Jurkat, Clone E6-1 (cell line): Measurements from ENCODE around the gene ASPM.
"Not testable (repeated sequence)": the region's sequence is repeated elsewhere in the genome, so short reads cannot be mapped to it uniquely, and the experiment has no call there.

ENCODE experiments used
- DNase-seq: peaks from one replicate; pipeline ENCODE4 v3.0.0-alpha.2; 2011; ENCODE audit warnings: low read depth, low spot score
- H3K4me3 ChIP-seq: 2 replicates; pipeline ENCODE4 v1.5.1; 2011; ENCODE audit warnings: mild to moderate bottlenecking, low read length, control low read depth, moderate library complexity

The ASPM gene

DNA sequence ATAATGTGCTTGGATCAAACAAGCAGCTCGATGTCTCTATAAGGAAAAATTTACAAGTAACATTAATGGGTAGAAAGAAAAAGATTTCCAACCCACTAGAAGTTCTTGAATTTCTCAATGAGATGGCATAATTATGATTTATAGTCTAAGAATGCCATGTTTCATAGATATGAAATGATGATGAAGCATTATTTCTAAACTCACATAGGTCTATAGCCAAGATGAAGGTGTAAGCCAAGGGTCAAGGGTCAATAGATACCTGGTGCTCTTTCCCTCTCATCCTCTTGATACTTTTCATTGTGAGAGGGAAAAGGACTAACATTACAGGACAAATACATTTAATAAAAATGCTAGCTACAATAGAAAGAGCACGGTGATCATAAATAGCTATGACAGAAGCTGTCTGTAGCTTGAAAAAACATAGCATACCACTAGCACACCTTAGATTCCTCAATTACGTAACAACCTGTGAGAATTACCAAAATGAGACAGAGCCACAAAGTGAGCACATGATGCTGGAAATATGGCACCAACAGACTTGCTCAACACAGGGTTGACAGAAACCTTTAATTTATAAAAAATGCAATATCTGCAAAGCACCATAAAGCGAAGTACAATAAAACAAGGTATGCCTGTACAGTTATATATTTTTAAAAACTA lies 53.1 kb downstream of the ASPM start:
- DNase-seq, result no peak
- no peak overlapping the region for H3K4me3 ChIP-seq

DNA sequence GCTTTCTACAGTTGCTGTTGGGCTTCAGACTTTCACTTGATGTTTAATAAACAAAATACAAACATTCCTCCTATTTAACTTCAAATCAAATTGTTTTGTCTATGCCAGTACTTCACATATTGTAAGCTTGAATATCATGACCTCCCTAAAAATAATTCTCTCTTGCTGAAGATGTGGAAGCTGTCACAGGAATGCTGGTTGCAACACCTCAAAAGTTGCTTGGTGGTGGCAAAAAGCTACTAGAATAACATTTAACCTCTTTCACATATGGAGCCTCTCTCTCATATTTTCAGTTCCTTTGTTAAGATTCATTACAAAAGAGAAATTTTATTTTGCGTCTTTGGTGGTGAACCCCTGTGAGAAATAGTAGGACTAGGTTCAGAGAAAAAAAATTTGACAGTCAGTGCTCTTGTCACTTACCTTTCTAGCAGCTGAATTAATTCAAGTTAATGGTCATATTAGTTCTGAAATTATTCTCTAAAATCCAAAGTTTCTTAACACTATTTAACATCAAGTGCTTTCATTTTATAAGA lies 53.9 kb downstream of the ASPM start:
- no peak for DNase-seq
- no peak overlapping the region for H3K4me3 ChIP-seq

DNA sequence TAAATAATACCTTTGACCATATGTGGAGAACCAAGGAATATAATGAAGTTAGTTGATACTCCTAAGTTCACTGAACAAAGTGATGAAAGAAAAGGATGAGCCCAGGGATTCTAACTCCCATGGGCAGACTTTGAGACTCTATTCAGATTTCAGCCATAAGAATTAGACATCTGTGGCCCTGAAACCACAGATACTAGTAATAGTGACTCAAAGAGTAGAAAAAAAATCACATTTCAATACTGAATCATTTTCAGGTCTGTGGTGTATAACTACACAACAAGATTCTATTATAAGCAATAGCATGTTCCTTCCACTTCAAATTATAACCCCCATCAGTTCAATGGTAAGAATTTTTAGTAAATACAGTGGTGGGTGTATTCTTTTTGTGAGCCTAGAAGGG lies 63.0 kb downstream of the ASPM start:
- no peak overlapping the region for H3K4me3 ChIP-seq
- no peak for DNase-seq

DNA sequence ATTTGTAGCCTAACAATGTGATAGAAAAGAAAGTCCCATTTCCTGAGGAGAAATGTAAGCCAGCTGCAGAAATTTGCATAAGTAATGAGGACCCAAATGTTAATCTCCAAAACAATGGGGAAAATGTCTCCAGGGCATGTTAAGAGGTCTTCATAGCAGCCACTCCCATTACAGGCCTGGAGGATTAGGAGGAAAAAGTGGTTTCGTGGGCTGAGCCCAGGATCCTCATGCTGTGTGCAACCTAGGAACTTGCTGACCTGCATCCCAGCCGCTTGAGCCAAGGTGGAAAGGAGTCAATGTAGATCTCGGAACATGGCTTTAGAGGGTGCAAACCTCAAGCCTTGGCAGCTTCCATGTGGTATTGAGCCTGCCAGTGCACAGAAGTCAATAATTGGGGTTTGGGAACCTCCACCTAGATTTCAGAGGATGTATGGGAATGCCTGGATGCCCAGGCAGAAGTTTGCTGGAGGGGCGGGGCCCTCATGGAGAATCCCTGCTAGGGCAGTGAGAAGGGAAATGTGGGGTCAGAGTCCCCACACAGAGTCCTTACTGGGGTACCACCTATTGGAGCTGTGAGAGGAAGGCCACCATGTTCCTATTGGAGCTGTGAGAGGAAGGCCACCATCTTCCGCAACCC lies 65.2 kb downstream of the ASPM start:
- no peak for DNase-seq
- H3K4me3 ChIP-seq, result no peak overlapping the region

DNA sequence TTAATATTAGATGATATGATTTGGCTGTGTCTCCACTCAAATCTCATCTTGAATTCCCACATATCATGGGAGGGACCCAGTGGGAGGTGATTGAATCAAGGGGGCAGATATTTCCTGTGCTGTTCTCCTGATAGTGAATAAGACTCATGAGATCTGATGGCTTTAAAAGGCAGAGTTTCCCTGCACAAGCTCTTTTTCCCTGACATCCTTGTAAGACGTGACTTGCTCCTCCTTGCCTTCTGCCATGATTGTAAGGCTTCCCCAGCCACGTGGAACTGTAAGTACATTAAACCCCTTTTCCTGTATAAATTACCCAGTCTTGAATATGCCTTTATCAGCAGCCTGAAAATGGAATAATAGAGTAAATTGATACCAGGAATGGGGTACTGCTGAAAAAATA lies 66.1 kb downstream of the ASPM start:
- no peak overlapping the region for H3K4me3 ChIP-seq
- DNase-seq, result no peak

DNA sequence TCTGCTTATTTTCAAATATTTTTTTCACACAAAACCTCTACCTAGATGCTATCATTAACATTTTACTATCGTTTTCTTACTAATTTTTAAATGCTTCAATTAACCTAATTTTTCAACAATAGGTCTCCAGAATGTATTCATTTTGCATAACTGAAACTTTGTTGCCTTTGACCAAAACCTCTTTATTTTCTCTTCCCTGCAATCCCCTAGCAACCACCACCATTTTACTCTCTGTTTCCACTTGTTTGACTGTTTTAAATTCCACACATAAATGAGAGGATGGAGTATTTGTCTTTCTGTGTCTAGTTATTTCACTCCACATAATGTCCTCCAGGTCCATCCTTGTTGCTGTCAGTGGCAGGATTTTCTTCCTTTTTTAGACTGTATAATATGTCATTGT lies 69.9 kb downstream of the ASPM start:
- H3K4me3 ChIP-seq, result no peak overlapping the region
- no peak for DNase-seq

DNA sequence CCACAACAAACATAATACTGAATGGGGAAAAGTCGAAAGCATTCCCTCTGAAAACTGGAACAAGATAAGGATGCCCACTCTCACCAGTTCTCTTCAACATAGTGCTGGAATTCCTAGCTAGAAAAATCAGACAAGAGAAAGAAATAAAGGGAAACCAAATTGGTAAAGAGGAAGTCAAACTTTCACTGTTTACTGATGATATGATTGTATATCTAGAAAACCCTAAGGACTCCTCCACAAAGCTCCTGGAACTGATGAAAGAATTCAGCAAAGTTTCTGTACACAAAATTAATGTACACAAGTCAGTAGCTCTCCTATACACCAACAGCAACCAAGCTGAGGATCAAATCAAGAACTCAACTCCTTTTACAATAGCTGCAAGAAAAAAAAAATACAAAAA lies 72.5 kb downstream of the ASPM start:
- H3K4me3 ChIP-seq, result no peak overlapping the region
- DNase-seq, result no peak

DNA sequence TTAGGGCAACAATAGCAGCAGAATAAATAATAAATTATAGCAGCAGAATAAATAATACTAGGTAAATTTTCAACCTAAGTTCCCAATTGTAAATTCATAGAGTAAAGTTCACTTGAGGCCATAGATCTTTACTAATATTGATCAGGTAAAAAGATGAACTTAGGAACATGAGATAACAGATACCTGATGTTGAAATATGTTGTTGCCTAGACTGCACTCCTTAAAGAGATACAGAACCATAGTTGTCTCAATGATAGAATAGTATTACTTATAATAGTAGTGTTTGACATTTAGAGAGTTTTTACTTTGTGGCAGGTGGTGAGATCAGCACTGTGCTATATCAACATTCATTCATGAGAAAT lies 79.0 kb downstream of the ASPM start:
- H3K4me3 ChIP-seq, result no peak overlapping the region
- no peak for DNase-seq

DNA sequence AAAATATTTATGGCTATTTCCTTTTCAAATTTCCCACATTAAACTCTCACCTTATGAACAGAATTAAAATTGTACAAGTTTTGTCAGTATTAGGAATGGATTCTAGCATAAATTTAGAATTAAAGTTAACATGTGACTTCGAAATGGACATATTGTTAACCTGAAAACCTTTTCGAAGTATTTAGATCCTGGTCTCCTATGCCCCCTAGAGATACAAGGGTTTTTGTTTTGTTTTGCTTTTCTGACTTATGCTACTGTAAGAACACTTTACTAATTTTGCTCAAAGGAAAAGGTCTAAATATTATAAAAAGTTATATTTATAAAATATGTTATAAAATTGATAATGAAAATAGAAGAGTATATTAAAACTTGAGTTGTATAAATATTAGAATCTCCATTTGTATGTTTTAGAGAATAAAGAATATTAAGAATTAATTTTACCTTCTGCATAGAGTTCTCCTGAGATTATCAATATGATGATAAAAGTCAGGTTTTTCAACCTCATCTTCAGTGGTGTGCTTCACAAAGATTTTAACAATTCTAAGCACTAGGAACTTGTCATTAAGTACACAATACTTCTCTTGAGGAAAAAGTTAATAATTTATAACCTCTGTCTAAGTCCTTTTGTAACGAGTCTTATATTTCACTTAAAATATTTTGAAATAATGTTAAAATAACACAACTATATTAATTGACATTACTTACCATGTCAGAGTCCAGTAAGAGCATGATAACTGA lies 79.6 kb downstream of the ASPM start, which contains the start of gene F13B:
Gene F13B, minus strand, starts transcription at position 542 of the 738 bp plus-strand sequence. Its CDS starts 37 bp downstream, at position 505.
- DNase-seq, result no peak
- no peak within 1 kb of the TSS for H3K4me3 ChIP-seq

DNA sequence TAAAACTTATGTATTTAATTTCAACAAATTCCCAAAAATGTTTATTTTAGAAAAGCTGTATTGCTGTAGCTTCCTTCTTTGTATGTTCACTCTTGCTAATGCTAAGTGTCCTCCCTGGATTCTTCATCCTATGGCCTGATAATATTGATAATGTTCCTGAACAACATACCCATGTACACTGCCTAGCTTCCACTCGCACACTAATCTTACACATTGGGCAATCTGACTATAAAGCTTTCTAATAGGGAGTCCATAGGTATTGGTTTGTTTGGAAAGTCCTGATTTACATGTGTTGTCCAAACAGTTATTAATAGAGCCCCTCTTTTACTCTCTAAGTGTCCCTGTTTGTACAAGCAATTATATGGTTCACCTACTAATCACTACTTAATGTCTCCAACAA lies 80.2 kb downstream of the ASPM start:
- DNase-seq, result no peak
- H3K4me3 ChIP-seq, result no peak overlapping the region

DNA sequence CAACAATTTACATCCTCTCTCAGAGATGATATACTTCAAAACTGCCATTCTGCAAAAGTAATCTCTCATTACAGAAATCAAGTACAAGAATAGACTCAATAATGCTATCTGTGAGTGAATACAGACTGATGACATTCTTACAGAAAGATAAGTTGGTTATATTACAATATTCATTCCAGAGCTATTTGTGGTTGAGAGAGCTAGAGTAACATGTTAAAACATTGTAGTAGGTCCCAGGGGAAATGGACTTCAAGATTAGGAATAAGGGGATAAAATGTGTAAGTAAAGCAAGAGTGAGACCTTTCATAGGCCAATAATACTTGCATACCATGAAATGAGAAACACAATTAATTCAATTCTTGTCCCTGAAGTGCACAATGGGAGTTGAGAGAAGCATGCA lies 80.9 kb downstream of the ASPM start:
- H3K4me3 ChIP-seq, result no peak overlapping the region

DNA sequence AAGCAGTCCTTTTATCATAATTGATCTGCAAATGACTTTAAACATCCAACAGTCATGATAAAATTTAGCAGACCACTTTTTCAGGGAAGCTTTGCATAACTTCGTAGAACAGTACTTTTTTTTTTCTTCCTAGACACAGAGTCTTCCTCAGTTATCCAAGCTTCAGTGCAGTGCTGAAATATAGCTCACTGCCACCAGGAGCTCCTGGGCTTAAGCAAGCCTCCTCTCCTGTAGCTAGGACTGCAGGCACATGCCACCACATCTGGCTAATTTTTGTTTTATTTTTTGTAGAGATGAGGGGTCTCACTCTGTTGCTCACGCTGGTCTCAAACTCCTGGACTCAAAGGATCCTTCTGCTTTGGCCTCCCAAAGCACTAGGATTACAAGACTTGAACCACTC lies 83.3 kb downstream of the ASPM start:
- no peak overlapping the region for H3K4me3 ChIP-seq
- DNase-seq, result no peak

More for the DNA sequence above, 80.9 kb downstream of the ASPM start:
- DNase-seq, result no peak

DNA sequence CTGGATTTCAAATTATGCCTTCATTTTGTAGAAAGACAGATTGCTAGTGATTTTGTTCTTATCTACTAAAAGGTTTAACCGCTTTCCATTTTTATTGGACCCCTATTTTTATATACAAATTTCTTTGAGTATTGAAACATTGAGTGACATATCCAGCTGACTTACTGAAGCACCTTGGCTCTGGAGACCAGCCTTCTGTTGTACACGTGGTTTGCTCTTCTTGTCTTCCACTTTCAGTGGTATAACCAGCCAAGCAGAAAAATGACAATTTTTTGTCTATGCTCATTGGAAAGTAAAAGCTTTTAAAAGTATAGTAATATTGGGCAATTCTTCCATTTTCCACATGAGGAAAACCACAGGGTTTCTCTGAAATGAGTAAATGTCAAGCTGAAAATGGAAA lies 83.8 kb downstream of the ASPM start:
- DNase-seq, result no peak
- no peak overlapping the region for H3K4me3 ChIP-seq

DNA sequence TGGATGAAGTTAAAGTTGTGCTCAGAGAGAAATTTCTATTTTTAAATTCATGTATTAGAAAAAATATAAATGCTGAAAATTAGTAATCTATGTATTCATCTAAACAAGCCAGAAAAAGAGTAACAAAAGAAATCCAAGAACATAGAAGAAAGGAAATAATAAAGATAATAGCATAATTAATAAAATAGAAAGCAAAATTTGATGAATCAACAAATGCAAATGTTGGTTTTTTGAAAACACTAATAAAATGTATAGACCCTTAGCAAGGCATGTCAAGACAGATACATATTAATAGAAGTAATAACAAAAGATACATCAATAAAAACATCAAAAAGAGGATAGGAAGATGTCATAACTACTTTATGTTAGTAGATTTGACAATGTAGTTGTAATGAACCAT lies 97.4 kb downstream of the ASPM start:
- no peak overlapping the region for H3K4me3 ChIP-seq
- no peak for DNase-seq

DNA sequence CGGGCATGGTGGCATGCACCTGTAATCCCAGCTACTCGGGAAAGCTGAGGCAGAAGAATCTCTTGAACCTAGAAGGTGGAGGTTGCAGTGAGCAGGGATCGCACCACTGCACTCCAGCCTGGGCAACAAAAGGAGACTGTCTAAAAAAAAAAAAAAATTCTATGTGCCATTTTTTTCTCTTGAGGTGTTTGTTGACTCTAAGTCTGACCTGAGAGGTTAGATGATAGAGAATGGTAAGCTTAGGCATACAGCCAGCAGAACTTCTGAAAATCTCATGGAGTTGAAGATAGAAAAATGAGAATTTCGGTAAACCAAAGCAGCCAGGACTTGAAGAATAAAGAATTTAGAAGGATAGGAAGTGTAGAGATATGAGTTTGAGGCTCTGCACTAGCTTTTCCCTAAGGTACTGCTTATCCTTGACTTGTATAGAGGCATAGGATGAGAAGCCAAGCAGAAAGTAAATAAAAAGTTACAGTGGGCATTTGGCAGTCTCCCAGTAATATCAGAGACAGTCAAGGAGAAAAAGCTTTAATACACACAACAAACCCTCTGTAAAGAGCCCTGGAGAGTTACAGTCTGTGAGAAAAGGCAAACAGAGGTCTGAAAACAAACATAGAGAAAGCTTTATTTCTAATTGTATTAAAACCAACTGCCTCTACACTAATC lies 103.7 kb downstream of the ASPM start:
- H3K4me3 ChIP-seq, result no peak overlapping the region
- DNase-seq, result no peak

DNA sequence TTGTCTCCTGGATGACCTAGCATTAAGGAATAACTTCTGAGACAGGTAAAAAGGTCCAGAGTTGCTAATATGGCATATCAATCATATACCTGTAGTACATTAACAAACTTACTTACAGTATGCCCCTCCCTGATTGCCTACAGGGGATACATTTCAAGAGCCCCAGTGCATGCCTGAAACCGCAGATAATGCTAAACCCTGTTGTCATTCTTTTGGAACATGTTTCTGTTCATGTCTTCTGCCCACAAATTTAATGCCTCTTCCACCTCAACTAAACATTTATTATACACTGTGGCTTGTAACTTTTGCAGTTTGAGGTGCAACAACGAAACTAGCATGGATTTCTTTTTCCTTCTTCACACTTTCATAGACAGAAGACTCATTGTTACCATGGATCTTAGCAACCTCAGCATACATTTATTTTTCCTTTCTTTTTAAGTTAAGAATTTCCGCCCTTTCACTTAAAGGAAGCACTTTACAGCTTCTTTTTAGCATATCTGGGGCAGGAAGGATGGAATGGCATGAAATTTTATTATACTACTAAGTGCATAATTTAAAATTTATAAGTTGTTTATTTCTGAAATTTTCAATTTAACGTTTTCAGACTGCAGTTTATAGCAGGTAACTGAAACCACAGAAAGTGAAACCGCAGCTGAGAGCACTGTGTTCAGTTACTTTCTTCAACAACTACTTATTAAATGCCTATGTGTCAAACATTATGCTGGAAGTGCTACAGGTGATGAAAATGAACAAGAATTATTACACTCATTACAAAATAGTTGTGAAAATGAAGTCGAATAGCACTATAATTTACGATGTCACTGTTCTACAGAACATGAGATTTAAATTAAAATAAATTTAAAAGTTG lies 104.7 kb downstream of the ASPM start:
- DNase-seq, result no peak
- no peak overlapping the region for H3K4me3 ChIP-seq

DNA sequence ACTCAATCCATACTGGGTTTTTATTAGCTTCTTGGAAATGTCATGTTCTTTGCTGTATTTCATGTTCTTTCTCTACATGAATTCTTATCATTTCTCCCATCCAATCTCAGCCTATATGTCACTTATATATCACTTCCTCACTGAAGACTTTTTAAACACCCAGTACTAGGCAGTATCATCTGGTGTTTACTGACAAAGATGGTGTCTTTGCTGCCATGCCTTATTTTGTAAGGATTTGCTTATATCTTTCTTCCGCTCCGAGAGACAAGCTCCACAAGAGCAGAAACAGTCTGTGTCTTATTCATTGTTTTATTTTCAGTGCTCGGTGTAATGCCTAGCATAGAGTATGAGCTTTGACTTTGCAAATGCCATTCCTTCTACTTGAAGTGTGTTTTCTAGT lies 109.6 kb downstream of the ASPM start:
- DNase-seq, result no peak
- H3K4me3 ChIP-seq, result no peak overlapping the region

DNA sequence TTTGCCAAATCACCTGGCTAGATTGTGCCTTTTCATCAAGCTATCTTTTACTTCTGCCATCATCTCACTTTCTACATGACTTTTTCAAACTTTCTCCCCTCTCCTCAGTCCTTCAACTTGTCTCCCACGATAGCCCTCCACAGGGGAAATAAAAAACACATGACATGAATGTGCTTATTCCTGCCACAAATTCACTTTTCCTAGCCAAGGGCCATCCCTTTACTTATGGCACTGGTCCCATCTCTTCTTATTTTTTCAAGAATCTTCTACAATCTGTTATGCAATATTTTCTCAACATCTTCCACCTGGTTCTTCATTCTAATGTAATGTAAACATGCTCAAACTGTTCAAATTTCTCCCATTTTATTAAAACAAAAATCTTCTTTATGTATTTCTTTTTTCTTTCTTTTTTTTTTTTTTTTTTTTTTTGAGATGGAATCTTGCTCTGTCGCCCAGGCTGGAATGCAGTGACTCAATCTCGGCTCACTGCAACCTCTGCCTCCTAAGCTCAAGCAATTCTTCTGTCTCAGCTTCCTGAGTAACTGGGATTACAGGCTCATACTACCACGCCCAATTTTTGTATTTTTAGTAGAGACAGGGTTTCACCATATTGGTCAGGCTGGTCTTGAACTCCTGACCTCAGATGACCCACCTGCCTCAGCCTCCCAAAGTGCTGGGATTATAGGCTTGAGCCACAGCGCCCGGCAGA lies 111.7 kb downstream of the ASPM start:
- not testable (repeated sequence) for H3K4me3 ChIP-seq, DNase-seq
